ENCODE measurements around the gene AKT1. TPM values are rescaled to one million over a fixed set of nuclear protein-coding genes. Genes with fewer than 3 reads are reported as not detected.

Gene AKT1
- total RNA-seq, 1 experiment from 2014 or later, result 173 TPM

DNA sequence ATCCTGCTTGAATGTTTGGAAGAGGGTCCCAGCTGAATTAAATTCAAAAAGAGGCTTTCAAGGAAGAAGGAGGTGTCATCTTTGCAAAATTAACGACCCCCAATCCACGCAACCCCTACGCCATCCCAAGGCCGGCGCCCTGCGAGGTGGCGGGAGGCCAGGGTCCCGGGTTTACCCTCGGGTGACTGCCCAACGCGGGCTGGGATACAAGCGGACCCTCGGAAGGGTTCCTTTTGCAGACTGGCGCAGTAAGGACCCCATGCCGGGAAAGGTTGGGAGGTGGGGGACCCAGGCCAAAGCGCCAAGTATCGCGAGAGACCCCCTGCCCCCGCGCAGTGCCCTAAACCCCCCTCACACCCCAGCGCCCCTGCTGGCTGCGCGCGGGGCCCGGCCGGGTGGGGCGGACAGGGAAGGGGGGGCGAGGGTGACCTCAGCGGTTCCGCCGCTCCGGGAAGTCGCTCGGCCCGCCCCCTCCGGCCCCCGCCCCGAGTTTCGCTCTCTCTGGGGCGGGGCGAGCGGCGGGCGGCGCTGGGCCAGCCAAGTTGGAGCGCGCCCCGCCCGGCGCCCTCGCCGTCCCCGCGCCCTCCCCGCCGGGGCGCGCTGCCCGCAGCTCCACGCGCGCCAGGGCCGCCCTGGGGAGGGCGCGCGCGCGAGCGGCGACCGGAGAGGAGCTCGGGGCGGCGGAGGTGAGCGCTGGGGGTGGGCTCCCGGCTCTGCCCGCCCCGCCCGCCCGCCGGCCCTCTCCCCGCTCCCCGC, 4.6 kb upstream of the AKT1 start:
- peak; percentile 55 for DNase-seq (ENCODE audit: low read depth)

DNA sequence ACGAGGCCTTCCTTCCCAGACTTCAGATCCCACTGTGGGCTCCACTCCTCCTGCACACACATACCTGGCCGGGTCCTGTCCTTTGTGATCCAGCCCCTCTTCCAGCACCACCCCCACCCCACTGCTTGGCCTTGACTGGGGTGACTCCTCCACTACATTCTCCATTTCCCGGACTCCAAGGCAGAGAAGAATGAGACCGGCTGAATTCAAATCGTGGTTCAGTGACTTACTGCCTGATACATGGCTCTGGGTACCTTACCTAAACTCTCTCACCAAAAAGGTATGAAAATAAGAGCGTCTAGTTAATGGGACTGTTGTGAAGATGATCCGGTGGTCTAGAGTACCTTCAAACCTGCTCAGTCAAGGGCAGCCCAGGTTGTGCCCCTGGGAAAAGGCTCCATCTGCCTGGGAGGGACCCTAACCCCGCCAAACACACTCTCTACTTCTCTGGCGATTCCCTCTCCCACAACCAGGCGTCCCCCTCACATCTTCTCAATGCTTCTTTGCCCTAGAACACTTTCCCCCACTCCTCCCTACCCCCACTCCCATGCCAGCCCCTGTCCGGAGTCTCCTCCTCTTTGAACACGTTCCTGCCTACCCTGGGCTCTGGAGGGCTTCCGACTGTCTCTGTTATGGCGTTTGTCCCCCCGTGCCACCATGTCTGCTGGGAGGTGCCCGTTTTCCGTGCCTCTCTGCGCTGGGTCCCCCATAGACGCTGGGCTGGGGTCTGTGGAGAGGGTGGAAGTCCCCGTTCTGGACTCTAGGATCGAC, 3.9 kb upstream of the AKT1 start:
- DNase-seq (ENCODE audit: low read depth), result no peak

DNA sequence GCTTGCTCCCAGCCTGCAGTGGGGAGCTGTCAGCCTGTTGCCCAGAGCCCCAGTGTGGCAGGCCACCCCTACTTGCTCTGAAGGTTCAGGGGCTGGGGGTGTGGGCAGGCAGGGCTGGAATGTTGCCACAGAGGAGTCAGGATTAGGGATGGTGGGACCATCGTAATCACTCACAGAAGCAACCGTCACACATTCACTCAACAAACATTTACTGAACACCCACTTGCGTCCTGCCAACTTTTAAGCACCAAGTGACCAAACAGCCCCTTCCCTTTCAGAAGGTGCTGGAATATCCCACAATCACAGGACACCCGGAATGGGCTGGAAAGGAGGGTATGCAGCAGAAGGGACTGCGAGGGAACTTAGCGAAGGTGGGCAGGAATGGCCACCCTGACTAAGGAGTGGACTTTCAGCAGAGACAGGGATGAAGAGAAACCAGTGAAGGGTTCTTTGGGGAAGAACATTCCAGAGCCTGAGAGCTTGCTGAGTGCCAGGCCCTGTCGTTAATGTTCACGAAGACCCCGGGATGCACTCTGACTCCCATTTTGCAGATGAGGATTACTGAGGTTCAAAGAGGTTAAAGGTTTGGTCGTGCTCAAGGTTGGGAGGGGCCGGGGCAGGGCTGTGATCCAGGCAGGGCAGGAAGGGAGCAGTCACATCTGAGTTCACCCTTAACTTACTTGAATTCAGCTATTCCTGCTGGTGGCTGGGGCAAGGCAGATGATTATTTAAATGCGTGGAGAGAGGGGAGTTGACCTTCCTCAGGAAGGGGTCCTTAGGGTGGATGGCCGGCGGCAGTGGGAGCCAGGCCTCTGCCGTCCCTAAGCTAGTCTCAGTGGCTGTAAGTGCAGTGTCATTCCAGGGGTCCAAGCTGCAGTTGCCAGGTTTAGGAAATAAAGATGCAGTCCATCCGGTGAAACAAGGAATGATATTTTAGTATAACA, 3.0 kb upstream of the AKT1 start:
- no peak for DNase-seq (ENCODE audit: low read depth)

DNA sequence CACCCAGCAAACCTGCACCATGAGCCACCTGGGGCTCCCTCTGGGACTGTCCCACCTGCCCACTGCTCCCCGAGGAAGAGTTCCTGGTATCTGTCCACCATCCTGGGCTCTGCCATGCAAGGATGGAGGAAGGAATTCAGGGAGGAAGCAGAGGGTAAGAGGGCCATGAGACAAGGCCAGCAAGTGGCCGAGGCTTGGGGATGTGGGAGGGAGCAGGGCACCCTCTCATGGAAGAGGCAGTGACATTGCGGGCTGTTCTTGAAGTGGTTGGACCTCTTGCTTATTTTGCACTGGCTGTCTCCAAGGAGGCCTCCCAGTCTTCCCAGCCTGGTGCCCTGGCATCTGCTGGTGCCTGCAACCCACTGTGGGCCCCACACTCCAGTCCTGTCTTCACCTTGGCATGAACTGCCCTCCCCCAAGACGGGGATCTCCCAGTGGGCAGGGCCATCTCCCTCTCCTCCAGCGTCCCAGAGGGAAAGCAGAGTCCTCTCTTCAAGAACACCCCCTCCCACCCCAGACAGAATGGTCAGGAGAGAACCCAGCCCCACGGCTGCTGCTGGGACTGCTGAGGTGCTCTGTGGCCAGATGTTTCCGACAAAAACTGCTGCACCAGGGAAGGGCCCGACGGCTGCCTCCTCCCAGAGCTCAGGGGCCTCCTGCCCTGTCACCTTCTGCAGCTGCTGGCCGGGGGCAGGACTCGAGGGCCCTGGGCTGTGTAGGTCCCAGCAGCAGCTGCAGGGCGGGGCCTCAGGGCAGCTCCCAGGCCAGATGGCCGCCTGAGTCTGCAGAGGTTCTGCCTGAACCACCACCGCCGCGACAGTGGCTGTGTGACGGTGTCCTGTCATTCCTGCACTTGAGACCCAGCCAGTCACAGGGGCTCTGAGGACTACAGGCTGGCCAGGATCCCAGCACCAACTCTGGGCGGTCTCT, 1.8 kb upstream of the AKT1 start:
- no peak for DNase-seq (ENCODE audit: low read depth)

DNA sequence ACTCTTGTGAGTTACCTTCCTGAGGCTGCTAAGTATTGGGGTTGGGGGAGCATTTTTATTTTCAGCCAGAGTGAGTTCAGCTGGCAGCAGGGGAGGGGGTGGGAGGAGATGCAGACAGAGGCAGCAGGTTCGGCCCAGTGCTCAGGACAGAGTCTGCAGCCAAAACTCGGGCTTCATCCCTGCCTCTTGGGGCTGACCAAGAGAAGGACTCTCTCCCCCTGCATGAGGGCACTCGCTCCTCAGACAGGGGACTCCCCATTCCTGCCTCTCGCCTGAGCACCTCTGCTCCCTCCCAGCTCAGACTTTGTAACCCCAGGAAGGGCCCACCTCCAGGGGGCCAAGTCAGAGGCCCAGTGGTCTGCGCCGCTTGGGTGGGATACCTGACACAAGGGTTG, 1.1 kb upstream of the AKT1 start:
- no peak for DNase-seq (ENCODE audit: low read depth)

DNA sequence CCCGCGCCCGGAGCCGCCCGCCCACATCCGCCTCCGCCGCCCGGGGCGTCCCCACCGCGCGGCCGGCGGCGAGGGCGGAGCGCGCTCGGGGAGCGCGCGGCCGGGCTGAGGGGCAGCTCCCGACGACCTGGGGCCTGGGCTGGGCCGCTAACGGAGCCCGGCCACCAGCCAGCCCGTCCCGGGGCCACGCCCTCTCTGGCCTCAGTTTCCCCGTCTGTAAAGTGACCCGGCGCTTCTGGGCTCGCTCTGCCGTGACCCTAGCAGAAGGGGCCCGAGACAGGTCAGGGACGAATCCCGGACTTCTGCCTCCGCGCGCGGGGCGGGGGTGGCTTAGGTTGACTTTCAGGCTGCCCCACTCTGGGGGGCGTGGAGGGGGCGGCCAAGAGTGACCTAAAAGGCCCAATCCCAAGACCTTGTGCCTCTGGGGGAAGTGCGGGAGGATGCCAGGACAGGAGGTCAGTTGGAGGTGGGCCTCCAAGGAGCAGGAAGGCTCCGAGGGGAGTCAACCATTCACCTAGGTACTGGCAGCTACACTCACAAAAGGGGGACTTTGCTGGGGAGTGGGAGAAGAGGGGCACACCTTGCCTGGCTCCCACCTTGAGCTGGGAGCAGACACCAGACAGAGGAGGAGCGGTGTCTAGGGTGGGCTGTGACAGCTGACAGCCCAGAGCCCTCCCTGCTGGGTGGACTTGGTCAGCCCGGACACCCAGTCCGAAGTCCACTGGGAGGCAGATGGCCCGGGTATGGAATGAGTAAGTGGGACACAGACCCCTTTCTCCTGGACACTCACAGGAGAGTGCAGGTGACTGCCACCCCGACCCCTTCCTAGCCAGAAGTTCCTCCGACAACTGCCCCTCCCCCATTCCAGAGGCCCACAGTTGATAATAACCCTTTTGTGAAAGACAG, 486 bp upstream of the AKT1 start:
- no peak for DNase-seq (ENCODE audit: low read depth)

DNA sequence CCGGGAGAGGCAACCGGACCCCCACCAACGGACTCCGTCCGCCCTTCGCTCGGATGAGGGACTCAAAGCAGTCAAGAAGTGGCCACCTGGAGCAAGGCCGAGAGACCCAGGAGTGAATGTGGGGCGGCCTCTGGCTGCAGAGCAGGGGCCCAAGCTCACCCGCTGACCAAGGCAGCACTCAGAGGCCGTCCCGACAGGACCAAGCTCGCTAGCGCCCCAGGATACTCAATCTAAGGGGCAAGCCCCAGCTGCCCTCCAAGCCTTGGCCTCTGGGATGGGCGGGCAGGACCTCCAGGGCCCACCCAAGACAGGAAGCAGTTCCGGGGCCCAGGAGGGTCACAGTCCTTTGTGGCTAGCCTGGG, 936 bp downstream of the AKT1 start:
- no peak for DNase-seq (ENCODE audit: low read depth)

DNA sequence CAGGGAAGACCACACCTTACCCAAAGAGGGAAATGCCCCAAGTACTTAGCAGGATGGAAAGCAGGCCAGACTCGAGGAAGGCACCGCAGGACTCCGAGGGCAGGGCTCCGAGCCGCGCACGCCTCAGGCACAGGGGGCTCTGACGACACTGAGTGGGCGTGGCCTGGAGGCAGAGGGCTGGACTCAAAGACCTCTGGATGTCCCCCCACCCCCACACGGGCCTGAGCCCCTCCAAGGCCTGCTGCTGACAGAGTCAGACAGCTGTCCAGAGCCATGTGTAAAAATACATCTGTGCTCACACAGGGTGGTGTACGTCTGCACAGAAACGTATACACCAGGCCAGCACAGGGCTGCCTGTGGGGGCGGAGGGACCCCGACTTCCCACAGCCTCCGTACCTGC, 1.4 kb downstream of the AKT1 start:
- peak; percentile 51 for DNase-seq (ENCODE audit: low read depth)

DNA sequence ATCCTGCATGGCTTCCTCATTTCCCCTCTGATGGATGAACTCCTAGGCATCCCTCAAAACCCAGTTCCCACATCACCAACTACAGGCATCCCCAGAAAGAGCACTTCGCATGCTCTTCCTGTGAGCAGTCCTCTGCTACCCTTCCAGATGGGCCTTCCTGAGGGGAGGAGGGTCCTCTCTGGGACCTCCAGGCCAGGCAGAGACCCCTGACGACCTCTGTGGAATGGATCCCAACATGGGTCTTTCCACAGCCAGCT, 1.9 kb downstream of the AKT1 start:
- DNase-seq (ENCODE audit: low read depth), result no peak

DNA sequence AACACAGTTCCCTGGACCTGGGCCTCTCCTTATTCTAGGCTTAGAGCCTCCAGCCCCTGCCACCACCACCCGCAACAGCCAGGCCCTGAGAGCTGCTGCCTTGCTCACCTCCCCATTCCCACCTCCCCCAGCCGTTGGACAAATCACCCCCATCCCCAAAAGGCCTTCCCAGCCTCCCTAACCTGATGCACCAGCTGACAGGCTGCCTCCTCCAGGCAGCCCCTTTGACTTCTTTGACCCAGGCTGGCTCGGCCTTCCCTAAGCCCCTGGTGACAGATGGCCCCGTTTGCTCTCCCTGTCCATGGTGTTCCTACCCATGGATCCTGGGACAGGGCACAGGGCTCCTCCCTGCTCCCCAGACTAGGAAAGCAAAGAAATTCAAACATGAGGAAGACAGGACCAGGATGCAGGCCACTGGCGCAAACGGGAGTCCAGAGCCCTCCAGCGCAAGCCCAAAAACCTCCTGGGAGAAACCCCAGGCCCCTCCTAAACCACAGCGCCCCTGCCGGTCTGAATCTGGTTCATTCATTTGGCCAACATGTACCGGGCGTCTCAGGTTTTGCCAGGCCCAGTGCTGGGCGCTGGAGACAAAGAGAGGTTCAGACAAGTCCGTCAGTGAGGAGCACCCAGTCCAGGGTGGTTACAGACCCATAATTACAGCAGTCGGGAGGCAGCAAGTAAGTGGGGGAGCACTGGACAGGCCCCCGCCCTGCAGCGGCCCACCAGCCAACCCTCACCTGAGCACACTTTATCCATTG, 2.4 kb downstream of the AKT1 start:
- DNase-seq (ENCODE audit: low read depth), result no peak

DNA sequence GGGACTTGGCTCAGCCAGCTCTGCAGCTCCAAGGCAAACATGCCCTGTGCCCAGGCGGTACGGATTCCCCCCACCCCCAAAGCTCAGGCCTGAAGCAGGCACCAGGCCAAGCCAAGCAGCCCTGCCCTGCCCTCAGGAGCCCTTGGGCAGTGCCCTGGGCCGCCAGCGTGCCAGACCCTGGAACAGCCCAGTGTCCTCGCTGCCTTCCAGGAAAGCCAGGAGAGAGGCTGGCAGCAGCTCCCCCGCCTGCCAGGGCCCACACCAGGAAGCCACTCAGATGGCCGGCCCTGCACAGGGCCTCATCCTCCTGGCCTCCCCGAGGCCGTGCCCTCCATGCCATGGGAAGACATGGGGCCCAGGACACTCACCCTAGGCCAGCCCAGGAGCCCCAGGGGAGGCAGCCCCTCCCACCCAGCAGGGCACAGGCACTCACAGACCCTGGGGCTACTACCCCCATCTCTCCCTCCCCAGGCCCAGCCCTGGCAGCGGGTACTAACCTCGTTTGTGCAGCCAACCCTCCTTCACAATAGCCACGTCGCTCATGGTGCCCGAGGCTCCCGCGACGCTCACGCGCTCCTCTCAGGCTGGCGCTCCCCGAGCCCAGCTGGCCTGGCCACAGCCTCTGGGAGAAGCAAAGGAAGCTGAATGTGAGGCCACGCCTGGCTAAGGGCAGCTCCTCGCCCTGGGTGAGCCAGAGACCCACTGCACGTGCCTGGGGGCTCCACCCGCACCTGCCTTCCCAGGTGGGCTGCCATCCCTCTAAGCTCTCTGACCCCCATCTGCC, 3.3 kb downstream of the AKT1 start:
- DNase-seq (ENCODE audit: low read depth), result no peak

DNA sequence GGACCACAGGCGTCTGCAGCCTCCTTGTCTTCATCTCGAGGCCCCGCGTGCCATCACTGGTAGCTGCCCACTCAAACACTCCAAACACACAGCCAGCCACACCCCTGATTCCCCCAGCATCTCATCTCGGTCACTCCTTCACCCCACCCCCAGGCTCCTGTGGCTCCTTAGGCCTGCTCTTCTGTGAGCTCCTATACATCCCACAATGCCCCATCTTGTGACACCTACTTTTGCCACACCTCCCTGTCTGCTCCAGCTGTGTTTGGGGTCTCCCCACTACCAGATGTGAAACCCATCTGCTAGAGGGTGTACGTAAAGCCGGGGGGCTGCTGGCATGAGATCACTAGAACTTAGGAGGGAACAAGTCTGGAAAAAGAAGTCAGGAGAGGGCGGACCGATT, 4.1 kb downstream of the AKT1 start:
- no peak for DNase-seq (ENCODE audit: low read depth)

DNA sequence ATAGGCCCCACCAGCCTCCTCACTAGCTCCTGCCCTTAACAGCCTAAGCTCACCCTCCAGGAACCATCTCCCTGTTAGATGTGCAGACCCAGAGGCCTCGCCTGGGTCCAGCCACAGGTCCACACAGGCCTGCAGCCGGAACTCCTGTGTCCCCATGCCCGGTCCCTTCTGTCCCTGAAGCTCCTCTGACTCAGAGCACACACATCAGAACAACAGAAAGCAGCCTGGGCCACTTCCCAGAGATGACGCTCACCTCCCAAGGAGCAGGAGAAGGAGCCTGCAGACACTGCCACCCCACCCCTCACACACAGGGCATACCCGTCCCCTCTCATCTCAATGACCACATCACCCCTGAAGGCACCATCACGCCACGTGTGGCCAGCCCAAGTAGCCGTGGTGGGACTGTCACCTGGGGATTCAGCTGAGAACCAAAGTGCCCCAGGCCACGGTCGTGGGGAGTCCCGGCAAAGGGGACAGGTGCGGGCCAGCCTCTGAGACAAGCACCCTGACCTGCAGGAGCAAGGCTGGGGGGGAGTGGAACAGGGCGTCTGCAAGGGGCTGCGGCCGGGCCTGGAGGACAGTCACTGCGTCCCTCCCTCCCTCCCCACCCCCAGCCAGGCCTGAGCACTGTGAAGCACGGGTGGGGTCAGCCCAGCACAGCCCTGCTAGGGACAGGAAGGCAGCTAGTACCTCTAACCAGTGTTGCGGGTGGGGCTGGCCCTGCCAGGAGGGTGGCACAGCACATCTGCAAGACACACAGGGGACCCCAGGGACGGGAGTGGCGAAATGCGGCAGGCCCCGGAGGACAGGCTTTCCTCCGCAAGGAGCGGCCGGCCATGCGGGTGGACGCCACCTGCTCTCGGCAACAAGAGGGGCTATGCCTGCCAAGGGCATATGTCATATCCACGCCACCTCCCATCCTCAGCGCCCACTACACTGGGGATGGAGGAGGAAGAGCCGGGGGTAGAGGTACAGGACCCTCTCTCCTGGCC, 5.5 kb downstream of the AKT1 start:
- no peak for DNase-seq (ENCODE audit: low read depth)

DNA sequence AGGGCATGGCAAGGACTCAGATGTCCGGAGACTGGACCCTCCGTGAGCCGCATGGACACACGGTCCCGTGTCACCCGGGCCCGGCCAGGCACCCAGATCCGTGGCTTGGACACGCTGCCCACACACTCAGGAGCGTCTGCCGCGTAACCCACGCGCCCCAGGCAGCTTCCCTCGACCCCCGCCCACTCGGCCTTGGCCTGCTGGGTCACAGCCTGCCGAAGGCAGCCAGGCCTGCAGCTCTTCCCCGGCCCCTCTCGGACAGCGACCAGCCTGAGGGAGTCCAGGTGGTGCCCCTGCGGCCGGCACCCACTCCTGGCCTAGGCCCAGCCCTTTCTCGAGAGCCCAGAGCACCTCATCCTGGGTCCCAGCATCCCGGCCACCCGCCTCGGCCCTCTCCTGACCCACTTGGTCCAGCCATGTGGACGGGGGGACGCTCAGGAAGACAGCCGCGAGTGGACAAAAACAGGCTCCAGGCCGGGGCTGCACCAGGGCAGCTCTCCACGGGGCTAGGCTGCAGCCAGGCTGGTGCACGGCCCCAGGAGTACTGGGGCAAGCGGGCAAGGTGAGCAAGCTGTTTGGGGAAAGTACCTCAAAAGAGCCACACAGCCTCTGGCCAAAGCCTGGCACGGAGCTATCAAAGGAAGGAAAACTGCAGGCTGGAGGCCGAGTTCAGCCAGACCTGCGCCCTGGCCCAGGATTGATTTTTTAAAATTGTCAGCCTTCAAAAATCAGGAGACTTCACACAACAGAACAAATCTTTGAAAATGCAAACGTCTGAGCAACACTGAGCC, 6.5 kb downstream of the AKT1 start:
- no peak for DNase-seq (ENCODE audit: low read depth)

DNA sequence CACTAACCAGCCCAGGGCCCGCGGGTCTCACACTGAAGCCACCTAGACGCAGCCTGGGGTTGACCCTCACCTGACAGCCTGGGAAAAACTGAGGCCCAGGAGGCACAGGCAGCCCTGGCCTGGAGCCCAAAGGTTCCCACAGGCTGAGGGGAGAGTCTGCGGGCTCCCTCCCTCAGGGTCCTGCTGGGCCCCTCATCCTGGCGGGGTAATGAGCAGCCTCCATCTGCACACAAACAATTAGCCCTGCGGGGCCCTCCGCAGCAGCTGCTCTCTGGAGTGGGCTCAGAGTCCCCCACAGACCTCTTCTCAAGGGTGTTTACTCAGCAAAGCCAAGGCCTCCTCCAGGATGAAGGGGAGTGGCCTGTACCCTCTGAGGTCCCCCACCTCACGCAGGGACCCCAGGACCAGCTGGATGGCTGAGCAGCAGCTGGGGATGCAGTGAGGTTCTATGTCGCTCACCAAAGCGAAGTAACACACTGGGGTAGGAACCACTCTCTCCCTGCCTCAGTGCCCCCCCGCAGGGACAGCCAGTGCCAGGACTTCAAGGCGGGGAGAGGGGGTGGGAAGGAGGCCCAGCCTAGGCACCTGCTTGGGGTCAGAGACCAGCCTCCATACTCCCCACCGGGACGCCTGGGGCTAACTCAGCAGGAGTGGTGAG, 7.3 kb downstream of the AKT1 start:
- DNase-seq (ENCODE audit: low read depth), result no peak

DNA sequence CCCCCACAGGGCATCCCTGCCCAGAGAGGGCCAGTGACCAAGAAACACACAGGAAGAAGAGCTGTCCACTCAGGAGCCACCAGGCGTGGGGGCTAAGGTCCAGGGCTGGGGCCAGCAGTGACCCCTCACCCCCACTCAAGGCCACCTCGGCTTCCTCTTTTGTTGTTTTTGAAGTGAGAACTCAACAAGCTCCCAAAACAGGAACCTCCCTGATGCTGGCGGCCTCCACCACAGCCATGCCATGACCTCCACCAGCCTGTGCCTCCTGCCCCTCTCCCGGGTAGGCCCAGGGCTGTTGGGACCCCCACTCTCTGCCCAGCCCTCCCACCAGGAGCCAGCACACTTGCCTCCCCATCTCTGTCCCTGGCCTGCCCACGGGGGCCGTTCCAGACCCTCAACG, 7.8 kb downstream of the AKT1 start:
- no peak for DNase-seq (ENCODE audit: low read depth)

All from HT1080 (cell line).